B cell (primary cell): Measurements from ENCODE around the gene DAB1.

Source experiments
- EZH2 ChIP-seq: IDR thresholded peaks from 2 replicates; pipeline ENCODE4 v1.6.1; 2012; ENCODE audit warnings: borderline replicate concordance, low read depth, mild to moderate bottlenecking, moderate library complexity, low read length; ENCODE audit not compliant: insufficient read depth, poor library complexity, severe bottlenecking
- TF ChIP-seq, protein P1 (sequence below): fragments of 200-600 bp; IDR thresholded peaks from one replicate; pipeline ENCODE4 v1.8.0; 2022; ENCODE audit warnings: antibody characterized with exemption, mild to moderate bottlenecking

DNA sequence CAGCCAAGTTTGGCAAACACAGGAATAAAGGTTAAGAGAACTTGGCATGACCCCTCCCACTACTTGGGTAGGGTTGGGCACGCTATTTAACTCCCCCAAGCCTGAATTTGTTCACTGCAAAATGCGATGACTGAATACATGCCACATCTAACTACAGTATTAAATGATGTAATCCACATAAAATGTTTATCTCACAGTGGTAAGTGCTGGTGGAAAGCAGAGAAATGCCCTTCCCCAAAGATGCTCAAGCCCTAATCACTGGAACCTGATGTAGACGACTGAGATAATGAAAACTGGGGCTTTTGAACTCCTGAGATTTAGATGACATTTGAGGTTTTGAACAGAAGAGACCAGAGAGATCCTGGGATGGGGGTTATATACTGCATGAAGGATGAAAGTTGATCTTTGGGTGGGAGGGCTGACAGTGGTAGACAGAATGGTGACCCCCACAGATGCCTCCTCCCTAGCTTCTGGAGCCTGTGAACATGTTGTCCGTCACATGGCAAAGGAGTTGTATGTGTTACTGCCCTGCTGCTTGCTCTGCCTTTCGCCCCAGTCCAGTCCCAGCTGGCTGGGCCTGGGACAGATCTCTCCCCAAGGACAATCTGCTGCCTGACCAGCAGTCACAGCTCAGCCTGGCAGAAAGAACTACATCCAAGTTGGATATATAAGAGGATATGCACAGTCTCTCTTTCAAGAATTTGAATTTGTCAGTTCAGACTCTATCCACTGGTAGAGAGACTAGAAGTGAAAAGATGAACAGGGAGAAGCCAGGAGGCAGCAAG is 120.9 kb downstream of the DAB1 start:
- TF ChIP-seq, protein P1, sequence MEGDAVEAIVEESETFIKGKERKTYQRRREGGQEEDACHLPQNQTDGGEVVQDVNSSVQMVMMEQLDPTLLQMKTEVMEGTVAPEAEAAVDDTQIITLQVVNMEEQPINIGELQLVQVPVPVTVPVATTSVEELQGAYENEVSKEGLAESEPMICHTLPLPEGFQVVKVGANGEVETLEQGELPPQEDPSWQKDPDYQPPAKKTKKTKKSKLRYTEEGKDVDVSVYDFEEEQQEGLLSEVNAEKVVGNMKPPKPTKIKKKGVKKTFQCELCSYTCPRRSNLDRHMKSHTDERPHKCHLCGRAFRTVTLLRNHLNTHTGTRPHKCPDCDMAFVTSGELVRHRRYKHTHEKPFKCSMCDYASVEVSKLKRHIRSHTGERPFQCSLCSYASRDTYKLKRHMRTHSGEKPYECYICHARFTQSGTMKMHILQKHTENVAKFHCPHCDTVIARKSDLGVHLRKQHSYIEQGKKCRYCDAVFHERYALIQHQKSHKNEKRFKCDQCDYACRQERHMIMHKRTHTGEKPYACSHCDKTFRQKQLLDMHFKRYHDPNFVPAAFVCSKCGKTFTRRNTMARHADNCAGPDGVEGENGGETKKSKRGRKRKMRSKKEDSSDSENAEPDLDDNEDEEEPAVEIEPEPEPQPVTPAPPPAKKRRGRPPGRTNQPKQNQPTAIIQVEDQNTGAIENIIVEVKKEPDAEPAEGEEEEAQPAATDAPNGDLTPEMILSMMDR: no peak
- no peak for TF ChIP-seq EZH2
